Activated CD4-positive, alpha-beta T cell treated with anti-CD3 and anti-CD28 coated beads, Interleukin-2, amount 10 ng/mL, durations not matched to agents 7 days and 5 days (primary cell): ENCODE measurements around the gene HDAC8. TPM values are rescaled to one million over a fixed set of nuclear protein-coding genes. Genes with fewer than 3 reads are reported as not detected.
"Not testable (repeated sequence)": the region's sequence is repeated elsewhere in the genome, so short reads cannot be mapped to it uniquely, and the experiment has no call there.

ENCODE experiments used
- CTCF ChIA-PET: fragments of 350-600 bp; sonication (Branson Sonifier 250); formaldehyde crosslinking; loops from one replicate; lab custom pipeline; 2021; ENCODE audit warnings: antibody characterized with exemption; lab: Charles Lee
- POLR2A ChIA-PET: fragments of 350-600 bp; sonication (Branson Sonifier 250); formaldehyde crosslinking; loops from one replicate; lab custom pipeline; 2021; ENCODE audit warnings: antibody characterized with exemption; lab: Charles Lee
- DNase-seq: peaks from one replicate; pipeline ENCODE4 v3.0.0-alpha.2; 2020
- H3K27ac Mint-ChIP-seq: one replicate; pipeline ENCODE4 v1.8.0; 2021; ENCODE audit warnings: mild to moderate bottlenecking, moderate library complexity, mixed read lengths
- H3K27me3 Mint-ChIP-seq: one replicate; pipeline ENCODE4 v1.8.0; 2021; ENCODE audit warnings: mixed read lengths
- H3K36me3 Mint-ChIP-seq: one replicate; pipeline ENCODE4 v1.8.0; 2021; ENCODE audit warnings: low read depth, mixed read lengths
- H3K4me1 Mint-ChIP-seq: one replicate; pipeline ENCODE4 v1.8.0; 2021; ENCODE audit warnings: mixed read lengths
- H3K4me3 Mint-ChIP-seq: one replicate; pipeline ENCODE4 v1.8.0; 2021; ENCODE audit warnings: mild to moderate bottlenecking, moderate library complexity, mixed read lengths
- H3K9me3 Mint-ChIP-seq: one replicate; pipeline ENCODE4 v1.8.0; 2021; ENCODE audit warnings: mixed read lengths
- total RNA-seq, 2 experiments: library from RNA; stranded (reverse); gene quantifications; one replicate each; pipeline ENCODE4 v1.2.3, GENCODE V29; 2021

HDAC8 gene
- total RNA-seq, 2 experiments from 2014 or later, result 22.2 to 24.6 TPM

- Mint-ChIP-seq H3K4me1 (no peaks in the 10 kb centered on the region), H3K27ac (no peak overlapping the region), H3K36me3 (peaks cover 15% of the 10 kb centered on the region), H3K4me3 (no peak overlapping the region), H3K9me3 (no peaks in the 10 kb centered on the region), H3K27me3 (no peaks in the 10 kb centered on the region)
- ChIA-PET POLR2A (no interaction called here), CTCF (no interaction called here)
- DNase-seq, result no peak
These were observed 104.0 kb downstream of the HDAC8 start for GRCh38 chrX:72468607-72469006.

GRCh38 chrX:72467135-72467534 lies 105.5 kb downstream of the HDAC8 start:
- Mint-ChIP-seq H3K4me3 (no peak overlapping the region), H3K27ac (no peak overlapping the region), H3K9me3 (no peaks in the 10 kb centered on the region), H3K27me3 (no peaks in the 10 kb centered on the region), H3K36me3 (peaks cover 14% of the 10 kb centered on the region), H3K4me1 (no peaks in the 10 kb centered on the region)
- DNase-seq, result no peak
- CTCF ChIA-PET, result no interaction called here
- POLR2A ChIA-PET, result no interaction called here

GRCh38 chrX:72466493-72466892 lies 106.2 kb downstream of the HDAC8 start:
- no peak for DNase-seq
- ChIA-PET CTCF (no interaction called here), POLR2A (no interaction called here)
- peaks cover 14% of the 10 kb centered on the region for H3K36me3 Mint-ChIP-seq
- no peaks in the 10 kb centered on the region for H3K4me1 Mint-ChIP-seq
- H3K27me3 Mint-ChIP-seq, result no peaks in the 10 kb centered on the region
- no peaks in the 10 kb centered on the region for H3K9me3 Mint-ChIP-seq
- no peak overlapping the region for H3K27ac Mint-ChIP-seq
- no peak overlapping the region for H3K4me3 Mint-ChIP-seq

- Mint-ChIP-seq H3K36me3 (peaks cover 14% of the 10 kb centered on the region), H3K27ac (no peak overlapping the region), H3K4me3 (no peak overlapping the region), H3K9me3 (no peaks in the 10 kb centered on the region), H3K4me1 (no peaks in the 10 kb centered on the region), H3K27me3 (no peaks in the 10 kb centered on the region)
- CTCF ChIA-PET, result interaction anchor here (0.6 kb wide), 1 partner anchor 29 kb away, joined by 3 read pairs; no protein-coding TSS in a partner anchor
- POLR2A ChIA-PET, result no interaction called here
- no peak for DNase-seq
These were observed 106.8 kb downstream of the HDAC8 start for GRCh38 chrX:72465889-72466288.

- Mint-ChIP-seq H3K36me3 (peaks cover 9% of the 10 kb centered on the region), H3K4me3 (no peak overlapping the region), H3K9me3 (no peaks in the 10 kb centered on the region), H3K27ac (no peak overlapping the region), H3K4me1 (no peaks in the 10 kb centered on the region), H3K27me3 (no peaks in the 10 kb centered on the region)
- ChIA-PET CTCF (no interaction called here), POLR2A (no interaction called here)
- no peak for DNase-seq
These were observed 110.9 kb downstream of the HDAC8 start for GRCh38 chrX:72461766-72462165.

GRCh38 chrX:72461288-72461687 lies 111.4 kb downstream of the HDAC8 start:
- Mint-ChIP-seq H3K27me3 (no peaks in the 10 kb centered on the region), H3K4me1 (no peaks in the 10 kb centered on the region), H3K4me3 (no peak overlapping the region), H3K9me3 (no peaks in the 10 kb centered on the region), H3K27ac (no peak overlapping the region), H3K36me3 (peaks cover 9% of the 10 kb centered on the region)
- DNase-seq, result no peak
- ChIA-PET POLR2A (no interaction called here), CTCF (no interaction called here)

- CTCF ChIA-PET, result no interaction called here
- DNase-seq, result no peak
- POLR2A ChIA-PET, result no interaction called here
- no peaks in the 10 kb centered on the region for H3K4me1 Mint-ChIP-seq
- peaks cover 9% of the 10 kb centered on the region for H3K36me3 Mint-ChIP-seq
- no peaks in the 10 kb centered on the region for H3K9me3 Mint-ChIP-seq
- H3K27ac Mint-ChIP-seq, result no peak overlapping the region
- no peaks in the 10 kb centered on the region for H3K27me3 Mint-ChIP-seq
- H3K4me3 Mint-ChIP-seq, result no peak overlapping the region
These were observed 111.9 kb downstream of the HDAC8 start for GRCh38 chrX:72460715-72461114.

- H3K4me3 Mint-ChIP-seq, H3K9me3 Mint-ChIP-seq, H3K27ac Mint-ChIP-seq, POLR2A ChIA-PET, H3K27me3 Mint-ChIP-seq, DNase-seq, H3K4me1 Mint-ChIP-seq, CTCF ChIA-PET: not testable (repeated sequence)
- H3K36me3 Mint-ChIP-seq, result peaks cover 15% of the 10 kb centered on the region
These were observed 123.6 kb downstream of the HDAC8 start for GRCh38 chrX:72449034-72449433.

GRCh38 chrX:72440764-72441163 lies 131.9 kb downstream of the HDAC8 start:
- H3K9me3 Mint-ChIP-seq, result peaks cover 21% of the 10 kb centered on the region
- H3K36me3 Mint-ChIP-seq, result peaks cover 32% of the 10 kb centered on the region
- DNase-seq, CTCF ChIA-PET, H3K4me1 Mint-ChIP-seq, POLR2A ChIA-PET, H3K27me3 Mint-ChIP-seq, H3K27ac Mint-ChIP-seq, H3K4me3 Mint-ChIP-seq: not testable (repeated sequence)

- peaks cover 21% of the 10 kb centered on the region for H3K9me3 Mint-ChIP-seq
- DNase-seq, result no peak
- H3K27ac Mint-ChIP-seq, result no peak overlapping the region
- H3K4me3 Mint-ChIP-seq, result no peak overlapping the region
- H3K27me3 Mint-ChIP-seq, result no peaks in the 10 kb centered on the region
- H3K4me1 Mint-ChIP-seq, result no peaks in the 10 kb centered on the region
- peaks cover 42% of the 10 kb centered on the region for H3K36me3 Mint-ChIP-seq
- ChIA-PET POLR2A (no interaction called here), CTCF (no interaction called here)
These were observed 136.6 kb downstream of the HDAC8 start for GRCh38 chrX:72436010-72436409.

- Mint-ChIP-seq H3K9me3 (no peaks in the 10 kb centered on the region), H3K4me3 (no peak overlapping the region), H3K27me3 (no peaks in the 10 kb centered on the region), H3K4me1 (no peaks in the 10 kb centered on the region), H3K27ac (no peak overlapping the region), H3K36me3 (peaks cover 12% of the 10 kb centered on the region)
- no peak for DNase-seq
- CTCF ChIA-PET, result interaction anchor here (0.6 kb wide), 2 partner anchors 151 to 170 kb away, joined by 3 to 4 read pairs; no protein-coding TSS in a partner anchor
- POLR2A ChIA-PET, result no interaction called here
These were observed 142.2 kb downstream of the HDAC8 start for GRCh38 chrX:72430405-72430968.

- peaks cover 10% of the 10 kb centered on the region for H3K9me3 Mint-ChIP-seq
- H3K36me3 Mint-ChIP-seq, result peaks cover 6% of the 10 kb centered on the region
- ChIA-PET POLR2A (no interaction called here), CTCF (no interaction called here)
- H3K27me3 Mint-ChIP-seq, result no peaks in the 10 kb centered on the region
- no peaks in the 10 kb centered on the region for H3K4me1 Mint-ChIP-seq
- no peak overlapping the region for H3K27ac Mint-ChIP-seq
- no peak overlapping the region for H3K4me3 Mint-ChIP-seq
- DNase-seq, result no peak
These were observed 150.8 kb downstream of the HDAC8 start for GRCh38 chrX:72421797-72422196.

- H3K4me1 Mint-ChIP-seq, result peaks cover 8% of the 10 kb centered on the region
- POLR2A ChIA-PET, result no interaction called here
- H3K9me3 Mint-ChIP-seq, result peaks cover 8% of the 10 kb centered on the region
- H3K27me3 Mint-ChIP-seq, result no peaks in the 10 kb centered on the region
- CTCF ChIA-PET, result no interaction called here
- H3K27ac Mint-ChIP-seq, result no peak overlapping the region
- DNase-seq, result no peak
- H3K4me3 Mint-ChIP-seq, result no peak overlapping the region
- H3K36me3 Mint-ChIP-seq, result peaks cover 11% of the 10 kb centered on the region
These were observed 162.7 kb downstream of the HDAC8 start for GRCh38 chrX:72409993-72410392.

GRCh38 chrX:72408885-72409284 lies 163.8 kb downstream of the HDAC8 start:
- Mint-ChIP-seq H3K4me1 (peaks cover 8% of the 10 kb centered on the region), H3K27ac (no peak overlapping the region), H3K36me3 (peaks cover 7% of the 10 kb centered on the region), H3K27me3 (no peaks in the 10 kb centered on the region), H3K4me3 (no peak overlapping the region), H3K9me3 (peaks cover 4% of the 10 kb centered on the region)
- POLR2A ChIA-PET, result no interaction called here
- no peak for DNase-seq
- CTCF ChIA-PET, result no interaction called here
